A549 treated with CORT108297 at 1 μM for 4 hours (cell line): ENCODE data around the gene MOB1A. TPM values are rescaled to one million over a fixed set of nuclear protein-coding genes. Genes with fewer than 3 reads are reported as not detected.

ENCODE experiments used
- total RNA-seq: library from RNA; stranded (reverse); fragments of 200-300 nt; extraction: Qiagen RNA extraction; gene quantifications from 5 replicates; pipeline ENCODE4 v1.2.3, GENCODE V29; 2022

Gene MOB1A
- 73.4 to 87.8 TPM (median 79.9 TPM) in 5 replicates for total RNA-seq

GRCh38 chr2:74178211-74179062, at the start of gene MOB1A:
MOB1A (minus strand) TSS chr2:74178879; CDS start chr2:74178674, 205 bp downstream.

DNA sequence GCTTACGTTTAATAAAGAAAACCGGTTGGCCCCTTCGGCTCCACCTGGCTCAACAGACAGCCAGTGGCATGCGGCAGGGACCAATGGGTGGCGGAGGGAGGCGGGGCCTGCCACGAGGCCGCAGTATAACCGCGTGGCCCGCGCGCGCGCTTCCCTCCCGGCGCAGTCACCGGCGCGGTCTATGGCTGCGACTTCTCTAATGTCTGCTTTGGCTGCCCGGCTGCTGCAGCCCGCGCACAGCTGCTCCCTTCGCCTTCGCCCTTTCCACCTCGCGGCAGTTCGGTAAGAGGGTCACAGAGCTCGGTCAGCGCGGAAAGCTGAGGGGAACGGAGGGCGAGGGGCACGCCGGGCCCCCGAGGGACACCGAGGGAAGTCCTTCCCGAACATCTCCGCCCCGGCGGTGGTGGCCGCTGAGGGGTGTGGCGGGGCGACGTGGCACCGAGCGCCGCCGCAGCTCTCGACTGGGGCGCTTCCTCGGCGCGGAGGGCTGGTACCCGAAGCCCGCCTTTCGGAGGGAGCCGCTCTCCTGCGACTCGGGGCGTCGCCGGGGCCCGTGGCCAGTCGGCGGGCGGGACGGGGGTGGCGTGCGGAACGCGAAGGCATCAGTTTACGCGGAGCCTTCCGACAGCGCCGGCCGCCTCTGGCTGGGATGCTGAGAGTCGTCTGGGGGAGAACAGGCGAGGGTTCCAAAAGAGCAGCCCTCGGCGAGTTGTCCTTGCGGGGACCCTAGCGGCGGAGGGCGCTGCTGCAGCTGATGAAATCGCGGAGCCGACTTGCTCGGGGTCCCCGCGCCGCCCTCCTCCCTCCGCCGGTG, 20.0 kb upstream of the MOB1A start, which contains the start of gene MTHFD2:
MTHFD2 (plus strand) TSS at position 155 of the 814 bp plus-strand sequence; CDS start at position 182, 27 bp downstream.

DNA sequence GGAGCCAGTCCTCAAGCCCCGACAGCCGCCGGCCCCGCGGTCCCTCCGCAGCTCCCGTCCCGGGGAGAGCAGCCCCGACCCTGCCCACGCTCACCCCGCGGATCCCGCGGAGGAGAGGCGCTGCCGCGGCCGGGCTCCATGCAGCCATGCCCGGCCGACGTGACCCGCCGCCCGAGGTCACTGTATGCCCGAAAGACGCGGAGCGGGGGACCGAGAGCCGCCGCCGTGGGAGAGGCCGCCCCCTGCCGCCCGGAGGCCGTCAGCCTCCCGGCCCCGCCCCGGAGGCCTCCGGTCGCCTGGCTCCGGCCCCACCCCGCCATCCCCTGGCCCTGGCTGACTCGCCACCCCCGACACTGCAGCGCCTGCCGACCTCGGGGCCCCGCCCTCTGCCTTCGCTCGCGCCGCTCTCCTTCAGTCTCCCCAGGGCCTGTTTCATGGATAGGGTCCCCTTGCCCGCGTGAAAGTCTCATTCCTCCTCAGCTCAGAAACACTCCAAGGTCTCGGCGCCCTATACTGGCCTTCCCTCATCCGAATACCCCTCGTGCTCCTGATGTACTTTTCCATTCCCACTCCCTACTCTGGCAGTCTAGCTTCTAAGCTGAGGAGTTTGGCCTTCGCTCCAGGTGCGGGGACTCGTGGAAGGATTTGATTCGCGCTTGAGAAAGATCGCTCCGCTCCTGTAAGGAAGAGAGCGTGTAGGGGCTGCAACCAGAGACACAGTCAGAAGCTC, 30.8 kb downstream of the MOB1A start, which contains the start of gene BOLA3:
BOLA3 (minus strand) TSS at position 186 of the 730 bp plus-strand sequence; CDS start at position 148, 38 bp downstream.

Other genes starting within 250 kb of the MOB1A start
- gene TET3, start 194.0 kb downstream of the MOB1A start, total RNA-seq: 5.6 to 7.7 TPM (median 6.6 TPM) in 5 replicates
- 121 to 144 TPM (median 132 TPM) in 5 replicates for gene BOLA3, start 31.0 kb downstream of the MOB1A start, total RNA-seq
- 149 to 173 TPM (median 158 TPM) in 5 replicates for gene MTHFD2, start 19.7 kb upstream of the MOB1A start, total RNA-seq
- gene SLC4A5, start 164.5 kb upstream of the MOB1A start, total RNA-seq: 0.24 to 0.63 TPM (median 0.42 TPM) in 5 replicates
- gene DCTN1, start 201.4 kb upstream of the MOB1A start, total RNA-seq: 102 to 155 TPM (median 147 TPM) in 5 replicates
- gene C2orf81, start 242.7 kb upstream of the MOB1A start, total RNA-seq: 2.5 to 4.0 TPM (median 3.3 TPM) in 5 replicates
- gene WDR54, start 242.9 kb upstream of the MOB1A start, total RNA-seq: 71.7 to 93.6 TPM (median 91.4 TPM) in 5 replicates